Measurements from ENCODE around the gene GMPR2. TPM values are rescaled to one million over a fixed set of nuclear protein-coding genes. Genes with fewer than 3 reads are reported as not detected.
"Not testable (repeated sequence)": the region's sequence is repeated elsewhere in the genome, so short reads cannot be mapped to it uniquely, and the experiment has no call there.

Gene GMPR2
- total RNA-seq, 1 donor from 2014 or later, result 98.4 TPM

DNA sequence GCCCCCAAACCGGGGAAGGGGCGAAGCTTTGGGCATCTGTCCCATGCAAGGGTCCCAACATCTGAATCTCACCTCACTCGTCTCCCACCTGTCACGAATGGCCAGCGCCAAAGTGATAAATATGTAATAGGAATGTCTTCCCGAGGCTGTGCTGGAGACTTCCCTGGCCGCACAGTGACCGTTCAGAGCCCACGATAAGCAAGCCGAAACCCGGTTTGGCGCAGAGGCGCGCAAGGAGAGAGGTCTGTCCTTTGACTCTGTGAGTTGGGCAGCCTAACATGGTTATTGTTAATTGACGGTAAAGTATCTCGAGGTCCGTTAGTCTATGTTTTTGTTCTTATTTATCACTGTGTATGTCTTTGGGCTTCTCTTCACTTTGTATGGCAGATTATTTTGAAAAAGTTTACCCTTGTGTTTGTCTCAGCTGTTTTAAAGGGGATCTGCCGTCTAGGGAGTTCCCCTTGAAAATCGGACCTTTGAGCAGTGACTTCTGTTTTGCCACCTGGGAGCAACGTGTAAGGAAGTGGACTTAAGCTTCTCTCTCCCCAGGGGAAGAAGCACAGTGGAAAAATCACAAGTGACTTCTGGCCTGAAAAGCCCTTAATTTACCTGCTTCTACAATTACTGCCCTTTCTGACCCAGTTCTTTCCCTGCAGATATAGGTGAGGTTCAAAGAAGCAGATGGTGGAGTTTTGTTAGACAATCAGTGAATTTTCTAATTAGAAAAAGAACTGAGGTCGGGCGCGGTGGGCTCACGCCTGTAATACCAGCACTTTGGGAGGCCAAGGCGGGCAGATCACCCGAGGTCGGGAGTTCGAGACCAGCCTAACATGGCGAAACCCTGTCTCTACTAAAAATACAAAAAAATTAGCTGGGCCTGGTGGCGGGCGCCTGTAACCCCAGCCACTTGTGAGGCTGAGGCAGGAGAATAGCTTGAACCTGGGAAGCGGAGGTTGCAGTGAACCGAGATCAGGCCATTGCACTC is 36.4 kb upstream of the GMPR2 start:
- Mint-ChIP-seq H3K9me3 (no peaks in the 10 kb centered on the region), H3K4me1 (peaks cover 21% of the 10 kb centered on the region), H3K27ac (peak overlapping the region; percentile 99), H3K36me3 (peaks cover 20% of the 10 kb centered on the region), H3K27me3 (ENCODE audit: insufficient read depth, low read depth) (peaks cover 8% of the 10 kb centered on the region), H3K4me3 (peak overlapping the region; percentile 98)
- peaks cover 6% of the 10 kb centered on the region for H3K4me1 ChIP-seq
- H3K9me3 ChIP-seq (ENCODE audit: low read depth), result no peaks in the 10 kb centered on the region
- H3K4me3 ChIP-seq, result peak overlapping the region; percentile 81
- H3K27ac ChIP-seq, result peak overlapping the region; percentile 90
- TF ChIP-seq EZH2phosphoT487 (IDR thresholded peaks at IDR 0.05), result no peak
- TF ChIP-seq, protein P1, sequence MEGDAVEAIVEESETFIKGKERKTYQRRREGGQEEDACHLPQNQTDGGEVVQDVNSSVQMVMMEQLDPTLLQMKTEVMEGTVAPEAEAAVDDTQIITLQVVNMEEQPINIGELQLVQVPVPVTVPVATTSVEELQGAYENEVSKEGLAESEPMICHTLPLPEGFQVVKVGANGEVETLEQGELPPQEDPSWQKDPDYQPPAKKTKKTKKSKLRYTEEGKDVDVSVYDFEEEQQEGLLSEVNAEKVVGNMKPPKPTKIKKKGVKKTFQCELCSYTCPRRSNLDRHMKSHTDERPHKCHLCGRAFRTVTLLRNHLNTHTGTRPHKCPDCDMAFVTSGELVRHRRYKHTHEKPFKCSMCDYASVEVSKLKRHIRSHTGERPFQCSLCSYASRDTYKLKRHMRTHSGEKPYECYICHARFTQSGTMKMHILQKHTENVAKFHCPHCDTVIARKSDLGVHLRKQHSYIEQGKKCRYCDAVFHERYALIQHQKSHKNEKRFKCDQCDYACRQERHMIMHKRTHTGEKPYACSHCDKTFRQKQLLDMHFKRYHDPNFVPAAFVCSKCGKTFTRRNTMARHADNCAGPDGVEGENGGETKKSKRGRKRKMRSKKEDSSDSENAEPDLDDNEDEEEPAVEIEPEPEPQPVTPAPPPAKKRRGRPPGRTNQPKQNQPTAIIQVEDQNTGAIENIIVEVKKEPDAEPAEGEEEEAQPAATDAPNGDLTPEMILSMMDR (IDR thresholded peaks at IDR 0.05), result no peak
- no peak for TF ChIP-seq EZH2 (IDR thresholded peaks at IDR 0.05)
- peaks cover 27% of the 10 kb centered on the region for H3F3A ChIP-seq (ENCODE audit: low read depth)
- peak overlapping the region; percentile 92 for H3K4me2 ChIP-seq
- H2AFZ ChIP-seq (replicated peaks), result peak overlapping the region; percentile 87
- H3K79me2 ChIP-seq (ENCODE audit: low read depth), result peaks cover 14% of the 10 kb centered on the region
- H3K36me3 ChIP-seq, result no peaks in the 10 kb centered on the region
- peak; percentile 43 for DNase-seq (ENCODE audit: low spot score)
- H4K20me1 ChIP-seq (ENCODE audit: low read depth), result no peaks in the 10 kb centered on the region
- no peaks in the 10 kb centered on the region for H3K27me3 ChIP-seq
- H3K9ac ChIP-seq, result peak overlapping the region; percentile 70

GRCh38 chr14:24197056-24197450 is 35.7 kb upstream of the GMPR2 start:
- Histone ChIP-seq H3K4me1 (peaks cover 6% of the 10 kb centered on the region), H3K4me3 (no peak overlapping the region), H3K36me3 (peaks cover under 1% of the 10 kb centered on the region), H3K79me2 (ENCODE audit: low read depth) (peaks cover 14% of the 10 kb centered on the region), H4K20me1 (ENCODE audit: low read depth) (no peaks in the 10 kb centered on the region), H3K9me3 (ENCODE audit: low read depth) (no peaks in the 10 kb centered on the region), H3K4me2 (peak overlapping the region; percentile 92), H3K9ac (no peak overlapping the region), H3K27me3 (no peaks in the 10 kb centered on the region), H3K27ac (no peak overlapping the region), H2AFZ (replicated peaks) (no peak overlapping the region), H3F3A (ENCODE audit: low read depth) (peaks cover 27% of the 10 kb centered on the region)
- no peak for TF ChIP-seq EZH2 (IDR thresholded peaks at IDR 0.05)
- TF ChIP-seq, protein P1 (IDR thresholded peaks at IDR 0.05), result no peak
- TF ChIP-seq EZH2phosphoT487 (IDR thresholded peaks at IDR 0.05), result no peak
- no peak overlapping the region for H3K27ac Mint-ChIP-seq
- DNase-seq (ENCODE audit: low spot score), result no peak
- peaks cover 21% of the 10 kb centered on the region for H3K4me1 Mint-ChIP-seq
- H3K27me3 Mint-ChIP-seq (ENCODE audit: insufficient read depth, low read depth), result peaks cover 8% of the 10 kb centered on the region
- peak overlapping the region; percentile 98 for H3K4me3 Mint-ChIP-seq
- no peaks in the 10 kb centered on the region for H3K9me3 Mint-ChIP-seq
- peaks cover 21% of the 10 kb centered on the region for H3K36me3 Mint-ChIP-seq

DNA sequence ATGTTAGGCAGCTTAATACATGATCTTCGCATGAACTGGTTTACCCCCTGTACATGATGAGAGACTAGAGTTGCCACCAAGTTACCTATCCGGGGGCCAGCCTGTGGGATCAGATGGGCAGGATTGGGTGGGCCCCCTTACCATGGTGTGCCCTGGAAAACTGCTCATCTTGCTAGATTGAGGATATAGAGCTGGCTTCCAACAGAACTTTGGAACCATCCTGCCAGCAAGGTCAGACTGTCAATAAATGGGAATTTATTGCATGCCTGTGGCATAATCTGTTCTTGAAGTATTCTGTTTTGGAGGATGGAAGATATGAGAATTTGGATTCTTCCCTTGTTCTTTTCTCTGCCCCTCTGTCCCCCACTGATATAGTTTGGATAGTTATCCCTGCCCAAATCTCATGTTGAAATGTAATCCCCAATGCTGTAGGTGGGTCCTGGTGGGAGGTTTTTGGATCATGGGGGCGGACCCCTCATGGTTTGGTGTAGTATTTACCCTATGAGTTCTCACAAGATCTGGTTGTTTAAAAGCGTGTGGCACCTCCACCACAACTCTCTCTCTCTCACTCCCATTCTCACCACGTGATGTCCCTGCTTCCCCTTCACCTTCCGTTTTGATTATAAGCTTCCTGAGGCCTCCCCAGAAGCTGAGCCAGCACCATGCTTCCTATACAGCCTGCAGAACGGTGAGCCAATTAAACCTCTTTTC is 33.8 kb upstream of the GMPR2 start:
- TF ChIP-seq, protein P1 (IDR thresholded peaks at IDR 0.05), result no peak
- TF ChIP-seq EZH2phosphoT487 (IDR thresholded peaks at IDR 0.05) (no peak), EZH2 (IDR thresholded peaks at IDR 0.05) (no peak)
- H3K4me1 ChIP-seq, result peaks cover 6% of the 10 kb centered on the region
- no peak for DNase-seq (ENCODE audit: low spot score)
- H2AFZ ChIP-seq (replicated peaks), result no peak overlapping the region
- Mint-ChIP-seq H3K27ac (no peak overlapping the region), H3K36me3 (peaks cover 23% of the 10 kb centered on the region), H3K9me3 (no peaks in the 10 kb centered on the region), H3K4me1 (peaks cover 20% of the 10 kb centered on the region), H3K27me3 (ENCODE audit: insufficient read depth, low read depth) (peaks cover 6% of the 10 kb centered on the region), H3K4me3 (no peak overlapping the region)
- H3F3A ChIP-seq (ENCODE audit: low read depth), result peaks cover 27% of the 10 kb centered on the region
- no peak overlapping the region for H3K4me3 ChIP-seq
- peaks cover 14% of the 10 kb centered on the region for H3K79me2 ChIP-seq (ENCODE audit: low read depth)
- no peak overlapping the region for H3K4me2 ChIP-seq
- H3K27me3 ChIP-seq, result no peaks in the 10 kb centered on the region
- H3K36me3 ChIP-seq, result peaks cover 5% of the 10 kb centered on the region
- H3K27ac ChIP-seq, result no peak overlapping the region
- H4K20me1 ChIP-seq (ENCODE audit: low read depth), result no peaks in the 10 kb centered on the region
- H3K9ac ChIP-seq, result no peak overlapping the region
- no peaks in the 10 kb centered on the region for H3K9me3 ChIP-seq (ENCODE audit: low read depth)

DNA sequence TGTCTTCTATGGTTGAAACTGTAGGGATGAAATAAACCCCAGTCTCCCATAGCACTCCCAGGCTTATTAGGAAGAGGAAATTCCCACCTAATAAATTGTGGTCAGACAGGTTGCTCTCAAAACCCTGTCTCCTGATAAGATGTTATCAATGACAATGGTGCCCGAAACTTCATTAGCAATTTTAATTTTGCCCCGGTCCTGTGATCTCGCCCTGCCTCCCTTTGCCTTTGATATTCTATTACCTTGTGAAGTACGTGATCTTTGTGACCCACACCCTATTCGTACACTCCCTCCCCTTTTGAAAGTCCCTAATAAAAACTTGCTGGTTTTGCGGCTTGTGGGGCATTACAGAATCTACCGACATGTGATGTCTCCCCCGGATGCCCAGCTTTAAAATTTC is 30.2 kb upstream of the GMPR2 start:
- DNase-seq (ENCODE audit: low spot score); H3K4me1 Mint-ChIP-seq; H3K27ac Mint-ChIP-seq; H3K4me2 ChIP-seq; H2AFZ ChIP-seq (replicated peaks); H3K9ac ChIP-seq; H4K20me1 ChIP-seq (ENCODE audit: low read depth); H3K27ac ChIP-seq; H3K9me3 Mint-ChIP-seq; H3F3A ChIP-seq (ENCODE audit: low read depth); H3K27me3 Mint-ChIP-seq (ENCODE audit: insufficient read depth, low read depth); H3K4me1 ChIP-seq; H3K9me3 ChIP-seq (ENCODE audit: low read depth); H3K27me3 ChIP-seq; H3K79me2 ChIP-seq (ENCODE audit: low read depth); H3K4me3 Mint-ChIP-seq; H3K36me3 ChIP-seq; H3K4me3 ChIP-seq: not testable (repeated sequence)
- peaks cover 34% of the 10 kb centered on the region for H3K36me3 Mint-ChIP-seq

DNA sequence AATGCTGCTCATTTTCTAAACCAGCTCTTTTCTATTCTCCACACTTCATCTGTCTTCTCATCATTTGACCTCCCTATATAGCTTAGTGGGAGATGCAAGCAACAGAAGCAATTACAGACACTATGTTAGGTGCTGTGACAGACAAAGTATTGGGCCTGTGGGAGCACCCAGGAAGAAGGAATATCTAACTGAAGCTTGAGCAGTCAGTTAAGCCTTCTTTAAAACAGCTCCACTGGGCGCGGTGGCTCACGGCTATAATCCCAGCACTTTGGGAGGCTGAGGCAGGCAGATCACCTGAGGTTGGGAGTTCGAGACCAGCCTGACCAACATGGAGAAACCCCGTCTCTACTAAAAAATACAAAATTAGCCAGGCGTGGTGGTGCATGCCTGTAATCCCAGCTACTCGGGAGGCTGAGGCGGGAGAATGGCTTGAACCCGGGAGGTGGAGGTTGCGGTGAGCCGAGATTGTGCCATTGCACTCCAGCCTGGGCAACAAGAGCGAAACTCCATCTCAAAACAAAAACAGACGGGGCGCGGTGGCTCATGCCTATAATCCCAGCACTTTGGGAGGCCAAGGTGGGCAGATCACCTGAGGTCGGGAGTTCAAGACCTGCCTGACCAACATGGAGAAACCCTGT is 29.4 kb upstream of the GMPR2 start:
- H2AFZ ChIP-seq (replicated peaks); H3F3A ChIP-seq (ENCODE audit: low read depth); H3K79me2 ChIP-seq (ENCODE audit: low read depth); H3K4me3 ChIP-seq; DNase-seq (ENCODE audit: low spot score); H3K9me3 ChIP-seq (ENCODE audit: low read depth); H3K27me3 Mint-ChIP-seq (ENCODE audit: insufficient read depth, low read depth); H3K4me1 ChIP-seq; H3K4me2 ChIP-seq; H3K9me3 Mint-ChIP-seq; H3K36me3 ChIP-seq; H3K27ac Mint-ChIP-seq; H3K27ac ChIP-seq; H3K4me3 Mint-ChIP-seq; H3K4me1 Mint-ChIP-seq; H3K27me3 ChIP-seq; H3K9ac ChIP-seq; H4K20me1 ChIP-seq (ENCODE audit: low read depth): not testable (repeated sequence)
- peaks cover 36% of the 10 kb centered on the region for H3K36me3 Mint-ChIP-seq
